CD4-positive, alpha-beta T cell treated with Interleukin-6 at 100 ng/mL for 8 hours (primary cell): ENCODE measurements around the gene DNLZ.
"Not testable (repeated sequence)": the region's sequence is repeated elsewhere in the genome, so short reads cannot be mapped to it uniquely, and the experiment has no call there.

Experiments
- DNase-seq: peaks from one replicate; pipeline ENCODE4 v3.0.0-alpha.2; 2020; ENCODE audit warnings: mixed read lengths, low spot score

Gene DNLZ

DNA sequence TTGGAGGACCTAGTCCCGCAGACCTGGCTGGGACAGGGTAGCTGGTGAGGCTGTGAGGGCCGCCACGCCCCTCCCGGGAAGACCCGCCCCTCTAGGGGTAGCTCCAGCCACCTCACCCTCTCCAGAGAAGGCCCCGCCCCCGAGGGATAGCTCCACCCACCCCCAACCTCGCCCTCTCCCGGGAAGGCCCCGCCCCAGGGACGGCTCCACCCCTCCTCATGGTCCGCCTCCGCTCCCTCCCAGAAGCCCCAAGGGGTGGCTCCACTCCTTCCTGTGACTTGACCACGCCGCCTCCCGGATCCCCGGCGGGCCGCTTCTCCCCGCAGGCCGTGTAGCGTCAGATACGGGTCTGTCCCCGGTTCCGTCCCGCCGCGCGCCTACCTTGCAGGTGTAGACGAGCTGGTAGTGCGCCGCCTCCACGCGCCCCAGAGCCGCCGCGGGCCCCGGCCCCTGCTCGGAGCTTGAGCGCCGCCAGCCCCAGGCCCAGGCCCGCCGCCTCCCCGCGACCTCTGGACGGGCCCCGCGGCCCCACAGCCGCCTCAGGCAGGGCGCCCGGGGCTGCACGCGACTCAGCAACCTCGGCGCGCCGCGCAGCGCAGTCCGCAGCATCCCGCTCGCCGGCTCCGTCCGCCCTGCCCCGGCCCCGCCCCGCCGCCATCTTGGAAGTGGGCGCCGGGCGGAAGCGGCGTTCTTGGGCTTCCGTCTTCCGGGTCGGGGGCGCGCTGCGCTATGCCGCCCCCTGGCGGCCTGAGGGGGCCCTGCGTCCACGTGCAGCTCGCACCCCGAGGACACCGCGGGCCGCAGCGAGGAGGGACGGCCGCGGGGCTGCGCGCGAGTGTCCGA is at the start of gene DNLZ:
DNLZ (minus strand) TSS at position 639 of the 843 bp plus-strand sequence; CDS start at position 609, 30 bp downstream.
- DNase-seq = peak; percentile 96

DNA sequence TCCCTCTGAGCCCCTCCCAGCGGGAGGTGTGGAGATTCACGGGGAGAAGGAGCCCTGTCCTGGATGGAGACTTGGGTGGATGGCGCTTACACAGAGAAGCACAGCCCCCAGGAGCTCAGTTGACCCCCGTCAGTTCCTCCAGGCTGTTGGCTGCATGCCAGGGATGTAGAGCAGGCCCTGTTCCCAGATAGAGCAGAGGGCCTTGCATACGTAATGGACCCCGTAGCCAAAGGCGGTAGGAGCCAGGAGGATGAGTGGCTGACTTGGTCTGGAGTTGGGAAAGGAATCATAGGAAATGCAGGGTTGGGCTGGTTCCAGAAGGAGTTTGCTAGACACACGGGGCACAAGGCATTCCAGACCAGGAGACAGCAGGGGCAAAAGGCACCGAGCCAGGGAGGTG is 49.4 kb upstream of the DNLZ start:
- DNase-seq = no peak

DNA sequence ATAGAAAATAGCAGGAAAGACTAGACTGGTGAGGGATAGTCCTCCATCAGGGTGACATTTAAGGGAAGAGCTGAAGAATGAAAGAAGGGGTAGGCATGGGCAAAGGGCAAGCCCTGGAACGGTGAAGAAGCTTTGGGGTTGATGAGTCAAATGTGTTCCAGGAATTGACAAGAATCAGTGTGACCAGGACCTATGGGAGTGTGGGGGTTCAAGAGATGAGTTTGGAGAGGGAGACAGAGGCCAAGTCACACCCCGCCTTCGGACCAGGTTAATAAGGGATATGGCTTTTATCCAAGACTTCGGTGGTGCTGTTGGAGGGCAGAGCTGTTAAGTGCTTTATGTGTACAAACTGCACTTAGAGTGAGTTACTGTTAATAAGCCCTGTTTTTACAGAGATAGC is 47.8 kb upstream of the DNLZ start:
- DNase-seq = no peak

DNA sequence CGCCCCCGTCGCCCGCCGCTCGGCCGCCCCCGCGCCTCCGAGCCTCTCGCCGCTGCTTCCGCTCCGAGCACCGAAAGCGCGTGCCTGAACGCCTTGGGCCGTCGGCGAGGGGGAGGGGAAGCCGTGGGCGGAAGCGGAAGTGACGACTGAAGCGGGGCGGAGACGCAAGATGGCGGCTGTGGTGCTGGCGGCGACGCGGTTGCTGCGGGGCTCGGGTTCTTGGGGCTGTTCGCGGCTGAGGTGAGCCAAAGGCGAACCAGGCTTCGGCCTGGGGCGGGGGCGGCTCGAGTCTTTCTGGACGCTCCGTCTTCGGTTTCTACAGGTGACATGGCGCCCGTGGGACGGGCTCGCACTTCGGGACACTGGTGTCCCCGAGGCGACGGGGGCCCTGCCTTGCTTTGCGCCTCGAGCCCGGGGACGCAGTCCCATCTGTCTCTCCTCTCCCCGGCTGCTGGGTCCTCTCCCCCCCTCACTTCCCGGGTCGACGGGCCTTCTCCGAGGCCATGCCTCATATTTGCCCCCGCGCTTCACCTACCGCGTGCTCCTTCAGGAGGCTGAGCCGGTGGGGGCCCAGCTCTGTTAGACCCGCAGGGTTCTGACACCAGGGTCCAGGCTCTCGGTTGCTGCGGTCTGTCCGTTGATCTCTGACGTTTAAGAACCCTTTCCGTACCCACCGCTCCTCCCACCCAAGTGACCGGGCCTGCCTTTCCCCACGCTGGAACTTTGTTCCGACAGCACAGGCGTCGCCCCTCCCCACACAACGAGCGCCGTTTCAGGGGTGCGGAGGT is 47.1 kb upstream of the DNLZ start, which contains the start of the genes ENTR1 and PMPCA:
ENTR1 (minus strand) TSS at position 115 of the 788 bp plus-strand sequence. CDS start 217 bp downstream, outside the sequence.
PMPCA (plus strand) TSS at position 159 of the 788 bp plus-strand sequence; CDS start at position 170, 11 bp downstream.
- DNase-seq = peak; percentile 92

DNA sequence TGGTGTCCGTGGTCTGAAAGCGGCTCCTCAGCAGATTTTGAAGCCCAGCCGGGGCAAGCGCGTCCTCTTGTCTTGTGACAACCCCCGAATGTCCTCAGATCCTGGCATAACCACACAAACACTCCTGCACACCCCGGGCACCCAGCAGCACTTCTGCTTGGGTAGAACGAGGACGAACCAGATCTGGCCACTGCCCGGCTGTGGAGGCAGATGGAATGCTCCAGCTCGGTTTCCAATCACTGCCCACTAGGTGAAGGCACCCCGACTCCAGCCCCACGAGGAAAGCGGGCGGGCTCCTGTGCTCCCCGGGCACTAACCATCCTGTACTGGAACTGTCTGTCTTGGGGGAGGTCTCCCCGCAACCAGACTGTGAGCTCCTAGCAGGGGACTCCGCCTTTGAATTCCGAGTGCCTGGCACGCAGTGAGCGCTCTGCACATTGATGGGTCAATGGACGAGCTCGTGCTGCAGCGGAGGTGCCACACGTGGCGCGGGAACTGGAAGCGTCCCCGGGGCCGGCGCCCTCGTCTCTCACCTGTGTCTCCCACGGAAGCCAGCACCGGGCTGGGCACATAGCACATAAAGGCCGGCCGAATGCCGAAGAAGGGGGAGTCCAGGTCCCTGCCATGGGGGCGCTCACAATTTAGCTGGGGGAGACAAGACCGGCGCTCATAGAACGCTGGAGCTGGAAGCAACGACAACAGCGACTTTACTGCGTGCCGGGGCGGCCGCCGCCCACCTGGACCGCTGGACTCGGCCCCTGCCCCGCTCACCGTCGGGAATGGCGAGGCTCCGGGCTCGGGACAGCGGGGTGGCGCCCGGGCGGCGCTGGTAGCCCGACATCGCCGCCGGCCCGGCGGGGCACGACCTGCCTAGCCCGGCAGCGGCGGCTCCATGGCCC is 46.3 kb upstream of the DNLZ start:
- peak; percentile 23 for DNase-seq

DNA sequence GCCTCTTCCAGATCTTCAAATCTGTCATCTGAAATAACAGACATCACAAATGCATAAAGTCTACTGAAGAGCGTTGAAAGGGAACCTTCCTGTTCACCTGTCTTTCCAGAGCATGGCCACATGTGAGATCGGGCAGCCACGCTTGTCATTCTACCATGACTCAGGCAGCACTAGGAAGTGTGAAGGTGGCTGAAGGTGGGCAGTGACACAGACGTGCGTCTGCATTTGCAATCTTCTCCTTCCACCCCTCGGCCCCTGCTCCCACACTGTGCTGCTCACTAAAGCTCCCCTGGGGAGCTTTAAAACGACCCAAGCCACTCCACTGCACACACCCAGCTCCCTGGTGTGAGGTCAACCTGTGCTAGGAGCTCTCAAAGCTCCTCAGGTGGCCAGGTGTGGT is 44.4 kb upstream of the DNLZ start:
- no peak for DNase-seq

DNA sequence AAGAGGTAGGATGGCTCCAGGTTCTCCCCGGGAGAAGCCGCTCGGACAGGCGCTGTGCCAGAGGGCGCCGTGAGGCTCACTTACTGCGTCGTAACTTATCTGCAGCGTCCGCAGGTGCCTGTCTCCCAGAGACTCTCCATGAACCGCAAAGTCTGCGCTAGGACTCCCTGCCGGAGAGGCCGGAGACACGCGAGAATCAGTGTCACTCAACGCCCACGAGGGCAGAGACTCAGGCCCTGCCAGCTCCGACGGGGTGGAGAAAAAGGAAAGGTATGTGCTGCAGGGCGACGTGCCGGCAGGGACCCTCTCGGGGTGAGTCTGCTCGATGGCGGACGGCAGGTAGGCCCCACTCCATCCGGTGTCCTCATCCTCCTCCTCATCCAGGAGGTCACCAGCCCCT is 43.5 kb upstream of the DNLZ start:
- not testable (repeated sequence) for DNase-seq

DNA sequence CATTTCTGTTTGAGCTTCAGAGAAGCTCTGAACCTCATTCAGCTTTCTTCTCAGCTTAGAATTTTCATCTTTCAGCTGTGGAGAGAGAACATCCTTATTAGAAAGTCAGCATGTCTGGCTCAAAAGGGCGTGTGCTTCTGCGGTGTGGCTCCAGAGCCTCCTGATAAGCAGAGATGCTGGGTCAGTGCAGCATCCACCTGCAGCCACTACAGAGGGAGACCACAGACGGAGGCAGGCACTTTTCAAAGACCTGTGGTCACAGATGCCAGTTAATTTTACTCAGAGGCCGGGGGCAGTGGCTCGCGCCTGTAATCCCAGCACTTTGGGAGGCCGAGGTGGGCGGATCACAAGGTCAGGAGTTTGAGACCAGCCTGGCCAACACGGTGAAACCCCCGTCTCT is 42.4 kb upstream of the DNLZ start:
- not testable (repeated sequence) for DNase-seq

DNA sequence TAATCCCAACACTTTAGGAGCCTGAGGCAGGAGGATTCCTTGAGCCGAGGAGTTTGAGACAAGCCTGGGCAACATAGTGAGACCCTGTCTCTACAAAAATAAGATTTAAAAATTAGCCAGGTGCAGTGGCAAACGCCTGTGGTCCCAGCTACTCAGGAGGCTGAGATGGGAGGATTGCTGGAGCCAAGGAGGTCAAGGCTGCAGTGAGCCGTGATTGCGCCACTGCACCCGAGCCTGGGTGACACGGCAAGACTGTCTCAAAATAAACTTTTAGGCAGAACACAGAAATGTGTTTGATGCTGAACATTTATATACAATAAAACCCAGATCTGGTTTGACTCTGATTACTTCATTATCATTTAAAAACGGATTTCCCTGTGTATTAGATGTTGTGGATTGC is 41.9 kb upstream of the DNLZ start:
- DNase-seq = no peak

DNA sequence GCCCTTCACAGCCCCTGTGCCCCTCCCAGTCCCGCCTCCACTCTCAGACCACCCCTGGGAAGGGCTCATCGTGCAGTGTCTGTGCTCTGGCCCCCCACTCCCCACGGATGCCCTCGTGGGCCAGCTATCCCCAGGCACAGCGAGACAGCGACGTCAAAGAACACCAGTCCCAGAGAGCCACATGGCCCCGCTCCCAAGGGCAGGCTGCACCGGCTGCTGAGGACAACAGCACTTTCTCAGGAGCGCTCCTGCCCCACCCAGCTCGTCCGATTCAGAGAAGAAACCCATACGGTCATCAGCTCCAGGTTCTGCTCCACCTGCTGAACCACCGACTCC is 41.2 kb upstream of the DNLZ start:
- no peak for DNase-seq

DNA sequence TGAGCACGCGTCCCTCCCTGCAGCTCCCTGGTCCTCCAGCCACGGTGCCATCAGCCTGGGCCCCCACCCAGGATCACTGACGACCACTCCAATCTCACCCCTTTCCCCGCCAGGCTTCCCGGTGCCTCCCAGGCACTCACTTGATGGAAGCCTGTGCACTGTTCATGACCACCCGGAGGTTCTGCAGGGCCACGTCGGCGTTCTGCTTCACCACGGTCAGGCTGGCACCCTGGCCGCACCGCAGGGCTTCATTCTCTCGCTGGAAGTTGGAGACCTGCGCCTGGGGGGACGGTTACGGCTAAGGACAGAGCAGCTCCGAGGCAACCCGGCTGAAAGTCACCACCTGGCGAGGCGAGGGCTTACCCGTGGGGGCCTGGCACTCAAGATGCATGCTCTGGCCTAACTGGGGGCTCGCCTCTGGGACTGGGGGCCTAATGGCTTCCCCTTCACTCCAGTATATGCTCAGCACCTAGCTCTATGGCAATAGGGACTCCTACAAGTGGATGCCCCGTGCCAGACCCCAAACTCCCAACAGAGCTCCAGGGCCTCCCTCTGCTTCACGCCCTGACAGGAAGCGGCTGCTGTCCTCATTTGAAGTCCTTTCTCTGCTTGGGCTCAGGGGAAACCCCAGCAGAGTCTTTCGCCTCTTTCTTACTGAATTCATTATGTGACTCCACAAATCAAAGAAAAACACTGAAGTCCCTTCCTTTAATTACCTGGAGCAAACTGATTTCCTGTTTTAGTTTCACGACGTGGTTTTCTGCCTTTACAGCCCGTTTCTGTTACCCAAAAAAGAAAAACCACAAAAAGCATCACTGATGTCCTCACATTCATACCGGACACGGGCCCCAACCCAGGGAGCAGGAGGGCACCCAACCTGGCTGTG is 40.6 kb upstream of the DNLZ start:
- peak; percentile 52 for DNase-seq

DNA sequence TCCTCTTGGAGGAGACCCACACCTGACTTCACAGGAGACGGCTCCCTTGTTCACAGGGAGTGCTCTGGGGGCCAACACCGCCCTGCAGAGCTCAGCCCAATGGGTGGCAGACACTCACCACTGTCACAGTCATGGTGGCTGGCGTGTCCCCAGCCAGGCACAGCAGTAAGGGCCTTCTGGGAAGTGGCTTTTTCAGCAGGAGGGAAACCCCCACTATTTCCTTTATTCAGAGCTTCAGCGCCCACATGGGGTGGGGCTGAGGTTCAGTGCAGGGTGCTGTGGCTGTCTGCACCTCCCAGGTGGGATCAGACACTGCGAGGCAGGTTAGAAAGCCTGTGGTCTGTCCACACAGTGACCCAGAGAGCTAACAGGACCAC is 40.0 kb upstream of the DNLZ start:
- DNase-seq = peak; percentile 83

DNA sequence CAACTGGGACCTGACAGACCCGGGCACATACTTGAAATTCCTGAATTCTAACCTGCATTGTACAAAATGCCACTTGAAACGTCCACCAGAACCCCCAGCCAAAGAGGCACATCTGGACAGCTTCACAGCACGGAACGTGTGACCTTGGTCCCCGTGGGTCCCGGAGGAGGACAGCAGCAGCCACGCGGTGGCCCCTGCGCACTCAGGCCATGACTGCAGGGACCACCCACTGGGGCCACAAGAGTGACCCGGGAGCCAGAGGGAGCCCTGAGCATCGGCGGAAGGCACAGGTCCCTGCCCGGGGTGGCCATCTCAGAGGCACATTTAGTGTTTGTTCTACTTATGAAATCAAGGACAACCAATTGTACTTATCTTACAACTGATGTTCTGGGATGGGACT is 38.5 kb upstream of the DNLZ start:
- DNase-seq = no peak

DNA sequence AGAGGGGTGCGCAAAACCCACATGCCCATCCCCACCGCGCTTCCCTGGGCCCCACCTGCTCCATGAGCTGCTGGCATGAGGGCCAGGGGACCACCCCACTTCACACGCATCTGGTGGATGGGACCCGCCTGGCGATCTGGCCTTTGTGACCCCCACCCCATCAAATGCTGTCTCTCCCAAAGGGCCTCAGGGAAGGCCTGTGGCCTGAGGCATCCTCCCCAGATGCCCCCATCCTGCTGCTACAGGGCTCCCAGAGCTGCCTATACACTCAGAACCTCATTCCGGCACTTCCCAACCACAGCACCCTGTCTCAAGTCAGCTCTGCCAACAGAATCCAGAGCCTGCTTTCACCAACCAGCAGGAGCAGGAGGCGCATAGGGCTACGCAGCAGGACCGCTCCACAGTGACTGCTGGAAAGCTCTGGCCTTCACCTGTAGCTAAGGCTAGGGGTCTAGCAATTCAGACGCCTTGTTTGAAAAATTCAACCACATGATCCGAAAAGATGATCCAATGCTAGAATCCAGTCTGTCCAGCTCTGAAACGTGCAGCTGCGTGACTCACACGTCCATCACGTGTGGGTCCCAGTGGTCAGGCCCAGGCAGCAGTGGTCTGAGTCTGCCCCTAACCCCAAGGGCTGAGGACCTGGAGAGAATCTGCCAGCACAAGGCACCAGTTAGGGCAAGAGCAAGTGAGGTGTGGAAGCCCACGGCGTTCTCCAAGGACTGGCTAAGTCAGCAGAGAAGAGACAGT is 37.8 kb upstream of the DNLZ start:
- no peak for DNase-seq

DNA sequence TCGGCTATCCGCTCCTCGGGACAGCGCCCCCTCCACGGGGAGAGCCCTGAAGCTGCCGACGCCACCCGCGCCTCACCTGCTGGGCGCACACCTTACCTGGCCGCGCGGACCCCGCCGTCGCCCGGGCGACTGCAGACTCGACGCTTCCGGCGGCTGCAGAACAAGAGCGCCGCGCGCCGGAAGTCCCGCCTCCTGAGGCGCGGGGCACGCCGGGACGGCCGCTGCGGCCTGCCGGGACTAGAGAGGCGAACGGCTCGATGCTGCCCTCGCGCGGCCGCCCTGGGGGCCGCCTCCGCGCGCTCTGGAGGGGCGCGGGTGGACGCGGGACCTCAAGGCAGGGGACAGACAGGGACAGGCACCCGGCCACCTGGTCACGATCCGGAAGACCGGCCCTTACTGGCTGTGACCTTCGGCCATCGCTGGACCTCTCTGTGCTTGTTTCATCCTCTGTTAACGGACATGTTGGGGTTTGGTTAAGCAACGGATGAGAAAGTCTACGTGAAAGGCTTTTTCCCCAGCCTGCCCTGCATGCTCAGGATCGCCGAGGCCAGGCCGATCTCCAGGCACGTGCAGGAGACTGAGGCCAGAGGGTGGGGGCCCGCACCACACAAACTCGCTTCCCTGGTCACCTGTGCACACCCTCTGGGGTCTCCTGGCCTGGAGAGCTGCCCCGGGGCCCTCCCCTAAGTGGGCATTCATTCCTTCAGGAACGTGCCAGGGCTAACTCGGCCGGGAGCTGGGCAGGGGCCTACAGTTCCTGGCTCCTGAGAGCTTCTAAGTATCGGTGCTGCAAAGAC is 36.7 kb upstream of the DNLZ start, which contains the start of gene SNAPC4:
SNAPC4 (minus strand) TSS at position 133 of the 797 bp plus-strand sequence. CDS start 1,742 bp downstream, outside the sequence.
- DNase-seq = peak; percentile 88

DNA sequence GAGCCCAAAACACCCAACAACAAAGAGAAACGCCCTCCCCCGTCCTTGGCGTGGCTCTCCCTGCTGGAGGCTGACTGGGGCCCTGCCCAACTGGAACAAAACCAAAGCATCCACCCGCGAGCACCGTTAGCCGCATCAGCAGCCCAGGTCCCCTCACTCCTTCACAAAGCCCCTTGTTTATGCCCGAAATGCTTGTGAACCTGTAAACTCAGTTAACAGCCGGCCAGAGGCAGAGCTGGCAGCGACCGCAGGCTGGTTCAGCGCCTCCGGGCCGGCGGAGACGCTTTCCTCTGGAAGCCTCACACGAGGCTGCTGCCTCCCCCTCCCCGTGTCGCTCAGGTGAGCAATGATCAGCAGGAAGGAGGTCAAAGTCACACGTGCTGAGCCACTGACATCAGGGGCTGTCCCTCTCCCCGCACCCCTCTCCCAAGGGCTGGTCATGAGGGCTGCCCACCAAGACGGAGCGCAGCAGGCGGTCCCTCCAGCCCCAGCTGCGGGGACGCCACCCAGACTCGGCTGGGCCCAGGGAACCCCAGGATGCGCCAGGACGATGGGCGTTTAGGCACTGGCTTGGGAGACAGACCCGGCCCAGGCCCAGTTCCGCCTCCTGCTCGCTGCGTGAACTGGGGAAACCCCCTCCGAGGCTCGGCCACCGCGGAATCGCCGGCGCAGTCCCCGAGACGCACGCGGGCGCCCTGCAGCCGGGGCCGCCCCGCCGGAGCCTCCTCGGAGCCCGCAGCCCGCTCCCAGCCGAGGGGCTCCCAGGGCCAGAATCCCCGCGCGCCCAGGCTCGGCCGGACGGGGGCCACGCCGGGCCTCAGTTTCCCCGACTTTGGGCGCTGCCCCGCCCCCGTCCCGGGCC is 35.9 kb upstream of the DNLZ start:
- DNase-seq = peak; percentile 23

DNA sequence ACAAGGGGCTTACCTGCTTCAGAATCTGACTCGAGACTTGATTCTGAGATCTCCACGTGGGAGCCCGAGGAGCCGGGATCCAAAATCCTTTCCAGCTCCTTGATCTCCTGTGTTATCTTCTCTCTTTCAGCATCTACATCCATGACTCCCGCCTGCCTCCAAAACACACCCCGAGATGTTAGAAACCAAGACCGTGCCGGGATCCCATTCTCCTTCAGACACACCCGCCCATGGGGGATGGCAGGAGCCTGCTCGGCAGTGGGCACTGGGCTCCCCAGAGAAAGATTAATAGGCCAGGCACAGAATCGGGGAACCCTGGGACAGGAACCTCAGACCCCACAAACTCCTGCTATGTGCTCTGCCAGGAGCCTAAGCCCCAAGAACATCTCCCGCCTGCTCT is 34.7 kb upstream of the DNLZ start:
- no peak for DNase-seq

DNA sequence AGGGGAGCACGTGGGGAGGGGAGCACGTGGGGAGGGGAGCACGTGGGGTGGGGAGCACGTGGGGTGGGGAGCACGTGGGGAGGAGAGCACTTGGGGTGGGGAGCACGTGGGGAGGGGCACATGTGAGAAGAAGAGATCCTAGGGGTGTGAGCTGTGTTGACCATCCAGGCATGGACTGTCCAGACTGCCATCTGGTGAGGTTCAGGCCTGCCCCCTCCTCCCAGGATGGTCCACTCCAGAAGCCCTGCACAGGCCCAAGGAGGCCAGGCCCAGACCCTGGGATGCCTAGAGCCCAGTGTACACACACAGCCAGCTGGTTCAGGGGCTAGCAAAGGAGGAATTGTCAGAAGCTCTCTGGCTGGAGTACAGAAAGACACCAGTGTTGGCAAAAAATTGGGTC is 34.1 kb upstream of the DNLZ start:
- DNase-seq = no peak

DNA sequence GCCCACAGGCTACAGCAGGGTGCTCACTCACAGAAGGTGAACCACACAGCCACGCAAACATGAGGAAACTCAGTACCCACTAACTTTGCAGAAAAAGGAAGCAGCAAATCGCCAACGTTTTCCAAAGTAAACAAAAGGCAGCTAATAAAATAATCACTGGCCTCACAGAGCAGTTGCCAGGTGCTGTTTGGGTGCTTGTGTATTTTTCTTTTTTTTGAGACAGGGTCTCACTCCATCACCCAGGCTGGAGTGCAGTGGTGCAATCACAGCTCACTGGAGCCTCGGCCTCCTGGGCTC is 32.6 kb upstream of the DNLZ start:
- no peak for DNase-seq
